Stimulated activated CD8-positive, alpha-beta memory T cell treated with anti-CD3 and anti-CD28 coated beads, Interleukin-7, amount 100 ng/mL, for 48 hours (primary cell): ENCODE measurements around the gene KIF26B.
"Not testable (repeated sequence)": the region's sequence is repeated elsewhere in the genome, so short reads cannot be mapped to it uniquely, and the experiment has no call there.

Source experiments
- DNase-seq, 2 donors: peaks; one replicate each; pipeline ENCODE4 v3.0.0-alpha.2; 2020; ENCODE audit warnings: low read depth in 1 of 2; ENCODE audit errors: extremely low read depth in 1 of 2

KIF26B gene

DNA sequence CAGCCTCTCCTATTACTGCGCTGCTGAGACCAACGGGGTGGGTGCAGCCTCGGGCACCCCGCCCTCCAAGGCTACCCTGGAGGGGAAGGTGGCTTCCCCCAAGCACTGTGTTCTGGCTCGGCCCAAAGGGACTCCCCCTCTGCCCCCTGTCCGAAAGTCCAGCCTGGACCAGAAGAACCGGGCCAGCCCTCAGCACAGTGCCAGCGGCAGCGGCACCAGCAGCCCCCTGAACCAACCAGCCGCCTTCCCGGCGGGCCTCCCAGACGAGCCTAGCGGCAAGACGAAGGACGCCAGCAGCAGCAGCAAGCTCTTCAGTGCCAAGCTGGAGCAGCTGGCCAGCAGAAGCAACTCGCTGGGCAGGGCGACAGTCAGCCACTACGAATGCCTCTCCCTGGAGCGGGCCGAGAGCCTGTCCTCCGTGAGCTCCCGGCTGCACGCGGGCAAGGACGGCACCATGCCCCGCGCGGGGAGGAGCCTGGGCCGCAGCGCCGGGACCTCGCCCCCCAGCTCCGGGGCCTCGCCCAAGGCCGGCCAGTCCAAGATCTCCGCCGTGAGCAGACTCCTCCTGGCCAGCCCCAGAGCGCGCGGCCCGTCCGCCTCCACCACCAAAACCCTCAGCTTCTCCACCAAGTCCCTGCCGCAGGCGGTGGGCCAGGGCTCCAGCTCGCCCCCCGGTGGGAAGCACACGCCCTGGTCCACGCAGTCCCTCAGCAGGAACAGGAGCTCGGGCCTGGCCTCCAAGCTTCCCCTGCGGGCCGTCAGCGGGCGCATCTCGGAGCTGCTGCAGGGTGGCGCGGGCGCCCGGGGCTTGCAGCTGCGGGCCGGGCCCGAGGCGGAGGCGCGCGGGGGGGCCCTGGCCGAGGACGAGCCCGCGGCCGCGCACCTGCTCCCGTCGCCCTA, 533.1 kb downstream of the KIF26B start:
- DNase-seq: no peak

DNA sequence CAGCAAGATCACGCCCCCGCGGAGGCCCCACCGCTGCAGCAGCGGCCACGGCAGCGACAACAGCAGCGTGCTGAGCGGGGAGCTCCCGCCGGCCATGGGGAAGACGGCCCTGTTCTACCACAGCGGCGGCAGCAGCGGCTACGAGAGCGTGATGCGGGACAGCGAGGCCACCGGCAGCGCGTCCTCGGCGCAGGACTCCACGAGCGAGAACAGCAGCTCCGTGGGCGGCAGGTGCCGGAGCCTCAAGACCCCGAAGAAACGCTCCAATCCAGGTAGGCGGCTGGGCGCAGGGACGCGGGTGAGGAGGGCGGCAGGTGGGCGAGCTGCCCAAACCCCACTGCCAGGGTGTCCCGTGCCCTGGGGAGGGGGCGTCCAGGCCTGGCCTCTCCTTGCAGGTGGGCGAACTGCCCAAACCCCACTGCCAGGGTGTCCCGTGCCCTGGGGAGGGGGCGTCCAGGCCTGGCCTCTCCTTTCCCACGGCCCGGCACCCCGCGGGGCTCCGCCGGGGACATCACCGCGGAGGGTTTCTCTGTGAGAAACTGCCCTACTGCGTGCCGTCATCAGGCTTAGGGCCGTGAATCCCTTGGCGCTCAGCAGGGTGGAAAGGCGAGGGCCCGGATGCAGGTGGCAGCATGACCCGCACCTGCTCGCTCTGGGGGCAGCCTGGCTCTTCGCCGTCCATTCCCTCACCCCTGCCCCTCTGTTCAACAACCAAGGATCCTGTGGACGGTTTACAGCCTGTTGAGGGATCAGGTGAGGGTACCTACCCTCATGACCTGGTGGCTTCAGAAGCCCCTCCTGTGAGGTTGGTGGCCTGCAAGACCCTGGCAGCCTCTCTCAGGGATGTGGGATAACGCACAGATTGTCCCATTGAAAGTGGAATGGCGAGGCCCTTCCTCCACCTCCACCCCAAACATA, 534.0 kb downstream of the KIF26B start:
- no peak for DNase-seq

DNA sequence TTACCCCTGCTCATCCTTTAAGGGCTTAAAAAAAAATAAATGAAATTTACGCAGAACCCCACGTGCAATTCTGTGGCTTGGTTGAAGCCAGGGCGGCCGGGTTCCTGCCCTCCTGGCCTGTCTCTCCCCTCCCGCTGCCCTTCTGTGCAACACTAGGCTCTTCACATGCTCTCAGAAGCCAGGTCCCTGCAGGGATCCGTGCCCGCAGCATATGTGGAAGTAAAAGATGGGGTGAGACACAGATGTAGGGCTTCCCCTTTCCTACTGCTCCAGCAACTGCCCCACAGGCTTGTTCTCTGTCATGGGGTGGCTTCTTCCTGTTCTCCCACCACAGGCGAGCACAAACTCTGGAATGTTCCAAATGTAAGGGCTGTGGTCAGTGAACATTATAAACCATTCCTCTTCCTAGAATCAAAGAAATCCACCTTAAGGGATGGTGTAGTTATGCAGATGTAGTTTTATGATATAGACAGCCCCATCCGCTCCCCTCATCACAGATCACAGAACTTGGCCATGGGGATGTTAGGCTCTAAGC, 535.4 kb downstream of the KIF26B start:
- no peak for DNase-seq

DNA sequence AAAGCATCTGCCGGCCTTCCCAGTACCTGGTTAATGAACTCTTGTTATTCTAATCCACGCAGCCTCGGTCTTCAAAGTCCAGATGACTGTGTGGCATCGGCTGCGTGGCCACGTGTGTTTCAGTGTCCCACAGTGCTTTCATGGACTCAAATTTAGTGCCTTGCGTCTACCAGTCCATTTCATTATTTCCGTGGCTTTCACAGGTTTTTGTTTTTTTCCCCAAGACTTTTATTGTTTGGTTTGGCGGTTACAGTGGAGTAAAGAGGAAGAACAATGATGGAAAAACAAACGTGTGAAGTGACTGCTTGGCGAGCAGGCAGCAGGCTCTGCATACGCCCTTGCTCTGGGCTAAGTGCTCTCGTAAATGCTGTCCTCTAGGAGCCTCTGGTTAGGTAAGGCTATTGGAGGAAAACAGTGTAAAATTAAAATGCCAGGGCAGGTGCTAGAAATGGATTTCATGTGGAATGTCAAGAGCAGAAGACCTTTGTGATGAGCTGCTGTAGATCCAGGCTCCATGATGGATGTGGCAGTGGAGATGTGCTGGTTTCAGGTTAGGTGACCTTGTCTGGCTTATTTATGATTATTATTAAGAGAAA, 536.3 kb downstream of the KIF26B start:
- no peak for DNase-seq

DNA sequence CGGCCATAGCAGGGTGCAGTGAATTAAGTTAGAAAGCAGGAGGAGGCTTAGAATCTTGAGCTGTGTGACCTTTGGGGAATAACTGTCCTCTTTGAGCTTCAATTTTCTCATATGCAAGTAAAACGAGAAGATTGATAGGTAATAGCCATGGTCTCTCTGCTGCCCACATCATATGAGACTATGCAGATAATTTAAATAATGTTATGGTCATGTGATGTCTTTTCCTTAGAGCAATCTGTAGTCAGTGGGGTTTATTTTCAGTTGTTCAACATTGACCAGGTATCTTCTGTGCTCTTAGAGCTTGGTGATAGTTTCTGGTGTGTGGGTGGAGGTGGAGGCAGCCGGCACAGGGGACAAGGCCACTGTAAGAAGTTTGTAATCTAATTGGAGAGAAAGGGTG, 537.1 kb downstream of the KIF26B start:
- no peak for DNase-seq

DNA sequence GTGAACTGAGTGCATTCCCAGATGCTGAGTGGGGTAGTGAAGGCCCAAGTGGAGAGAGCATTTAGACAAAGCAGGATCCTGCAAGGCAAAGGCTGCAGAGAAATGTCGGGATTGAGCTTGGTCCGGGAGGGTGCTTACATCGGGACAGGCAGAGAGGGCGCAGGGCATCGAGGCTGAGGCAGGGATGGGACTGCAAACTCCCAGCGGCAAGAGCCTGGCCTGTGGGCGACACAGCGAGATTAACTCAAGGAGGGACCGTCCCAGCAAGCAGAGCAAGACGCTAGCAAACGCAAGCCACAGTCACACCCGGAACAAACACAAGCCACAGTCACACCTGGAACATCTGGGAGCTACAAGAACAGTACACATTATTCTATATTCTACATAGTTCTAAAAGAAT, 537.5 kb downstream of the KIF26B start:
- no peak for DNase-seq

DNA sequence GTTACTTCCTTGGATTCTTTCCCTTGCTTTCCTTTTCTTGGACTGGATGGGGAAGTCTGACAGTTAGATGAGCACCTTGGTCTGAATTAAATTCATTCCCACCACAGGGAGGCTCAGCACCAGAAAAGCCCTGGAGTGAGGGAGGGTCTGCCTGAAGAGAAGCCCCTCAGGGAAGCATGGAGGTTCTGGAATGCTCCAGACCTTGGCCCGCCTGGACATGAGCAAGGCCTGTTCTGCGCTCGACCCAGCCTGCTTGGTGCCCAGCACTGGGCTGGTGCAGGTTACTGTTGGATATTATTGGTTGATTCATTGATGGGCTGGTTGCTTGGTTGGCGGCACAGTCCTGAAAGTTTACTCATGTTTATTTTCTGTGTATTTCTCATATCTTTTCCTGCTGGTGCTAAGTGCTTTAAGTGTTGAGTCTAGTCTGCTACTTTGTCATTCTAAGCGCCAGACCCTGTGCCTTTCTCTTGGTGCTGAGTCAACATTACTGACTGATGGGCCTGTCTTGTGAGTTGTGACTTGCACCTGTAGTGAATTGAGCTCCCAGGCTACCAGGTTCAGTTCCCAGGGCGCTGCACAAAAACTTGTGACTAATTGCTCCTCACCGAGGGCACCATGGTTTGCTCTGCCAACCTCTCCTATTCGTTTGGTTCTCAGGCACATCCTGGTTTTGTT, 538.5 kb downstream of the KIF26B start:
- no peak for DNase-seq

DNA sequence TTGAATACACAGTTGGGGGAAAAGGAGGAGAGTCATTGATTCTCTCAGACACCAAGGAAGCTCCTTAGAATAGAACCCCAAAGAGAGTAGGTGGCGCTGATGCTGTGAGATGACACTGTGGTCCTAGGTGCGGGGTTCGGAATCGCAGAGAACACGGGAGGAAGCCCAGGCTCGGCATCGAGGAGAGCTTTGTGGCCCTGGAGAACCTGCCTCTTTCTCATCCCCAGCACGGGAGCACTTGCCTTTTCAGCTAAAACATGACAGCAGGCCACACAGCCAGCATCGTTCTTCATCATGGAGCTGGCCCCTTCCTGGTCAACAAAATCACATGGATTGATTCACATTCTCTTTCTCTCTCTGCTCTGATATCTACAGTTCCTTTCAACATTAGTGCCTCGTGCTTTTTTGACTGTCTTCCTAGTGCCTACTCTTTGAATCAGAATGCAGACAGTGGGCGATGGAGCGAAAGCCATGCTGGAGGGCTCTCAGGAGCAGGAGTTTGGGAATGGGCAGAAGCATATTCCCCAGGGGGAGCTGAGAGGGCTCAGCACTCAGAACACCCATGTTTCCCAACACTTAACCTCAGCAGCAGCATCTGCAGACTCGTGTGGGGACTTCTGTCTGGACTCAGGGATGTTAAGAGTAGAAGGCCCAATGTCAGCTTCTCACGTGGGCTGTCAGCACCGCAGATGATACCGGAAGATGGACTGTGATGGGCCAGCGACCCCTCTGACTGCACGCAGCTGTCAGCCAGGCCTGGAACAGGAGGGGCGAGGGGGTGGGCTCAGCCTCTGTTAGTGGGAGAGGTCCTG, 539.4 kb downstream of the KIF26B start:
- DNase-seq: no peak

DNA sequence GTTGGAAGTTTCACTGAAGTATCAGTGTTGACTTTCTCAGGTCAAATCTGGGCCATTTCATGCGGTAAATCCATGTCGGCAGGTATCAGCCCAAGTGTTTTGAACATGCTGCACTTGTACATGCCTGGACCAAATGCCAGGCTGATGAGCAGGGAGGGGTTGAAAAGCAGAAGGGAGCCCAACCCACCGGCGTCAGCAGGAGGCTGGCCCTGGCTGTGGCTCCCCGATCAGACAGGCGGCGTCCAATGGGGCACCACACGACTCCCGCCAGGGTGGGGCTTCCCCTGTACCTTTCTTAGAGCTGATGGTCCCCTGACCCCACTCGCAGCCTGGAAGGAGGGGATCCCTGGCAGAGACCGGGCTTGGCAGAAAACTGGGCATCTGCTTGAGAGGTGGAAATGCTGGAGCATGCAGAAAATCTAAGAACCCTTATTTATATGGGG, 540.0 kb downstream of the KIF26B start:
- DNase-seq: no peak

DNA sequence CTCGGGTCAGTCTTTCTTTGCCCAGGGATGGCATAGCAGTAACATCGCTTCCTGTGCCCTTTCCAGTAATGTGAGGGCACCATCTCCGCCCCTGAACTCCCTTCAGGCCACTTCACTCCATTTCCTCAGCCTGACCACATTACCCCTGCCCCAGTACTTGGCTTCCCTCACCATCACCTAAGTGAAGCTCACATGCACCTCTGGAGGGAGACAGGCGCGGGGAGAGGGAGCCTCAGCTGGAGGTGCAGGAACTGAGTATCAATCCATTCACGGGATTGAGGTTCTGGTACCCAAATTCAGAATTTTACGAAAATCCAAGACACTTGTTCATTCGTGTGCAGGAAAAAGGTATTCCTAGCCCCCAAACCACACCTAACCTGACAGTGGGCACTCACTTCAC, 540.4 kb downstream of the KIF26B start:
- DNase-seq: no peak

DNA sequence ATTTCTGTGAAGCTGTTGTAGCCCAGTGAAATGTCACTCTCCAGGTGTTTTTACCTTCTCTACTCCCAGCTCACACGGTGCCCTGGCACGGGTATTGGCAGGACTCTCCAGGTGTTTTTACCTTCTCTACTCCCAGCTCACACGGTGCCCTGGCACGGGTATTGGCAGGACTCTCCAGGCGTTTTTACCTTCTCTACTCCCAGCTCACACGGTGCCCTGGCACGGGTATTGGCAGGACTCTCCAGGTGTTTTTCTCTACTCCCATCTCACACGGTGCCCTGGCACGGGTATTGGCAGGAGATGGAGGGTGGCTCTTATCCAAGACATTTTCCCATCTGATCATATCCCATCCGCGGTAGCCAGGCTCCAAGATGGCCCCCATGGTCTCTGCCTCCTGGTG, 540.9 kb downstream of the KIF26B start:
- not testable (repeated sequence) for DNase-seq

DNA sequence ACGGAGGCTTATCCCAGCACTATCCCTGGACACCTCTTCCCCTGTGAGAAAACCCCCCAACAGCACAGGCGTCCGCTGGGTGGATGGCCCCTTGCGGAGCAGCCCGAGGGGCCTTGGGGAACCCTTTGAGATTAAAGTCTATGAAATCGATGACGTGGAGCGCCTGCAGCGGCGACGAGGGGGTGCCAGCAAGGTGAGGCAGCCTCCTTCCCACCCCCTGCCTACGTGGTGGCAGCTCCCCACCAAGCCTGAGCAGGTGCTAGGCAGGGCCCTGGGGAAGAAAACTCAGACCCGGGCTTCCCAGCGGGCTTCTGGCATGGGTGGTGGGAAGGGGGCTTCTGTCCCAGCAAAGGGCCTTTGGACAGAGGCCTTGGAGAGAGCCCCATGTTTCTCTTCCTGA, 543.3 kb downstream of the KIF26B start:
- no peak for DNase-seq

DNA sequence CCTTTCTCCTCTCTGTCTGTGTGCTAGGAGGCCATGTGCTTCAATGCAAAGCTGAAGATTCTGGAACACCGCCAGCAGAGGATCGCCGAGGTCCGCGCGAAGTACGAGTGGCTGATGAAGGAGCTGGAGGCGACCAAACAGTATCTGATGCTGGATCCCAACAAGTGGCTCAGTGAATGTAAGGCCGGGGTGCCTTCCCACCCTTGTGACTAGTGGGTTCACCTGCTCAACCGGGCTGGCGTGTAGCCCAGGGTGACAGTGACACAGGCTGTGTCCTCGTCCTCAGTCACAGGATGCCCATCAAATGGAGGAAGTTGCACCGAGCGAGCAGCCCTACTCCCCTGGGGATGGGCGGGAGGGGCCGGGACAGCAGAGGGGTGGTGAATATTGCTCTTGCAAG, 544.1 kb downstream of the KIF26B start:
- no peak for DNase-seq

DNA sequence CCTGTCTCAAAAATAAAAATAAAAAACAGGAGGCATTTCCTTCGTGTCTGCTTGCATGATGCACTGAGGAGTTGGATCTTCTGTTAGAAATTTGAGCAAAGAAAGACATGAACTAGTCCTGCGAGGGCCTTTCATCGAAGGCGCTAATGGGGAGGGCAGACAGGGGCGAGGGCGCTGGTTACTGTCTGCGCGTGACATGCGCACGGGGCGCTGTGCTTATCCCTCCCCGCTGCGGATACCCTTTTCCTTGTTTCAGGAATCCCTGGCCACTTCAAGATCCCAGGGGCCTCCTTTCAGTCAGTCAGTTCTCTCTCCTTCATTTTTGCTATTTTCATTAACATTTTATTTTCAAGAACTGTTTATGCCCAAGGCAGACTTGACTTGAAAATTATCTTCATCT, 545.8 kb downstream of the KIF26B start:
- DNase-seq: no peak

DNA sequence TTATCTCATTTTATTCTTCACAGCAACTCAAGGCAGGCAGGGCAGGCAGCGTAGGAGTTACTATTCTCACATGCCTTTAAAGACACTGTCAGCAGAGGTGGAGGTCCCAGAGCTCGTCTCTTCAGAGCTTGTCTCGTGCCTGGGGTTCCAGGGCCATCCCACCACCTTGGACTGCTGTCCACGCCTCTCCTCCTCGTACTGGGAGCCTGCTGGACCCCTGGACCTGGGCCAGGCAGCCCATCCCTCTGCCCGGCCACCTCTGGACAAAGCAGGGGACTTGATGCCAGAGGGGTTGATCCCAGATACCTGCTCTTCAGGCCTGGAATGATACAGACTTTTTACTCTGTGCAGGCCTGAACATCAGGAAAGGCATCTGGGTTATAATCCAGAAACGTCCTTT, 546.8 kb downstream of the KIF26B start:
- no peak for DNase-seq

DNA sequence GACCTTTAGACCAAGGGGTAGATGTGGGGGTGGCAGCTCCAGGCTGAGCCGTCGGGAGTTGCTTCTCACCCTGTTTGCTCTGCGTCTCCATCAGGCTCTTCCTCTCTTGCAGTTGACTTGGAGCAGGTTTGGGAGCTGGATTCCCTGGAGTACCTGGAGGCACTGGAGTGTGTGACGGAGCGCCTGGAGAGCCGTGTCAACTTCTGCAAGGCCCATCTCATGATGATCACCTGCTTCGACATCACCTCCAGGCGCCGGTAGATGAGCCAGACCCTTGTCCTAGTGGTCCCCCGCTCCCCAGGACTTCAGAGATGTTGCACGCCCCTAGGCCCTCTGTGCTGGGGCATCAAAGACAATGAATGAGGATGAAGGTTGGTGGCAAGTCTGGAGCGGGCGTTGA, 547.6 kb downstream of the KIF26B start:
- no peak for DNase-seq

DNA sequence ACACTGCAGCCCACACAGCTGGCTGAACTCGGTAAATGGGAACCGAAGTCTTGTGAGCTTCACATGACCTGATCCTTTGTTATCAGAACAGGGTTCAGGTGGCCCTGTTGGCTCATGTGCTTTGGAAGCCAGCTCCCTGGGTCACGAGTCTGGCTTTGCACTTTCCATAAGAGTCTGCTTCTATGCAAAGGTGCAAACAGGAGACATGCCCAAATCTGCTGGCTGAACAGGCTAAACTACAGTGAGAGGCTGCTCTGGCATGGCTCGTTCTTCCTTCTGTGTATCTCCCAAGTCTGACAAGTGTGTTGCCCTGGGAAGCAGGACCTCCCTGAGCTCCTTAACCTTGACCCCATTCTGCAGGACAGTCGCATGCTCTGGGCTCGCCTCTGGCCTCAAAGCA, 549.6 kb downstream of the KIF26B start:
- no peak for DNase-seq

DNA sequence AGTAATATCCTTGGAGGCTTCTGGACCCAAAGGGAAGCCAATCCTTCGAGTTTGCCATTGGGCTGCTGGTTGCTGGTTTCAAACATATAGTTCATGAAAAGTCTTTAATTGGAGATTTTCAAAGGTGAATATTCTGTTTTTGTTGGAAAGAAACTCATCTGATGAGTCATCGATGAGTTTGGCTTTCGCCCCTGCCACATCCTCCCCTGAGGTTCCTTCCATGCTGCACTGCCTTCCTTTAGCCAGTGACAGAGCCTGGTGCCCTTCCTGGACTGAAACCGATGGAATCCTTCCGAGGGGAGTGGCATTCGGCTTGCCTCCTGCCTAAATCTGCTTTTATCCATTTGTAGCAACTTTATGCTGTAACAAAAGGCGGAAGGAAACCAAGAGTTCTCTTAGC, 550.0 kb downstream of the KIF26B start:
- DNase-seq: no peak

DNA sequence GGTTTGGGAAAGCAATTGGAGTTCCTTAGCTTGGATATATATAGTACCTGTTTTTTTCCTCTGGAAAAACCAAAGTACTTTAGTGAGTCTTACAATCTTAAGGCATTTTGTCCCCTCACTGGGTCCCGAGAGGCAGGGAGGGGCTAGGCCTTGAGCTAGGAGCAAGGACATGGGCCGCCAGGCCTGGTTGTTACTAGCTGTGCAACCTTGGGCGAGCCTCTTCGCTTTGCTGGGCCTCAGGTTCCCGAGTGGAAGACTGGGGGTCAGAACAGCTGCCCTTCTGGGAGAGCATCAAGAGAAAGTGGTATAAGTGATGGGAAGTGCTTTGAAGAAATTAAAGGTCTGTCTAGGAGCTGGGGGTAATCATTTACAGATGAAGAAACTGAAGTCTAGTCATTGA, 553.2 kb downstream of the KIF26B start:
- no peak for DNase-seq
